HCT116 (cell line): ENCODE measurements around the gene TKFC. TPM values are rescaled to one million over a fixed set of nuclear protein-coding genes. Genes with fewer than 3 reads are reported as not detected.

Experiments
- ATAC-seq: fragments of 200-7000 bp; cut with Tn5 transposase; 2 replicates; pipeline ENCODE4 v1.9.1; 2020; ENCODE audit warnings: mild to moderate bottlenecking, moderate library complexity
- BruUV-seq: library from RNA; stranded (reverse); fragments of 400-500 nt; replicated peaks from 2 replicates; lab custom pipeline; 2021; lab: Mats Ljungman, UMichigan
- CTCF ChIA-PET: fragments of 300-600 bp; sonication (Branson Sonifier 250); formaldehyde crosslinking; loops from one replicate; lab custom pipeline; 2021; ENCODE audit warnings: antibody characterized with exemption; lab: Charles Lee
- POLR2A ChIA-PET: fragments of 300-600, 350-600 bp; sonication (Branson Sonifier 250); formaldehyde crosslinking; loops from one replicate; lab custom pipeline; 2021; ENCODE audit warnings: antibody characterized with exemption; lab: Charles Lee
- RAD21 ChIA-PET, 2 experiments: fragments of 300-600 bp; sonication (Branson Sonifier 250); formaldehyde crosslinking; loops; one replicate each; lab custom pipeline; 2023; ENCODE audit warnings: low total read pairs in 2 of 2; ENCODE audit not compliant: uncharacterized antibody in 2 of 2, unreplicated experiment in 2 of 2, low non-redundant PET in 1 of 2; lab: Charles Lee
- DNase-seq: peaks from one replicate; pipeline ENCODE4 v3.0.0-alpha.2; 2010; ENCODE audit warnings: low read depth, low spot score
- H2AFZ ChIP-seq: fragments of 200-600 bp; shearing (Covaris generic), sonication (generic); 2 replicates; pipeline ENCODE4 v1.6.1; 2017; ENCODE audit warnings: low read depth, mixed run types, mixed read lengths, antibody characterized with exemption, low read length; ENCODE audit not compliant: poor library complexity, severe bottlenecking
- H3K27ac ChIP-seq: 2 replicates; pipeline ENCODE4 v1.5.1; 2012; ENCODE audit warnings: low read depth, low read length
- H3K27me3 ChIP-seq: fragments of 200-600 bp; sonication (generic); 2 replicates; pipeline ENCODE4 v1.6.1; 2016; ENCODE audit warnings: mixed run types, low read length, mixed read lengths; ENCODE audit not compliant: insufficient read depth
- H3K36me3 ChIP-seq, 2 experiments: fragments of 200-500 bp in 1 of 2; fragments of 200-600 bp in 1 of 2; sonication (Bioruptor generic) in 1 of 2; sonication (generic) in 1 of 2; 2 replicates each; pipeline versions ENCODE4 v1.5.1 to v1.6.1; 2014 to 2016; ENCODE audit warnings: low read length in 2 of 2, inconsistent platforms in 1 of 2, mixed read lengths in 1 of 2, mixed run types in 1 of 2; ENCODE audit not compliant: insufficient read depth in 2 of 2, control insufficient read depth in 1 of 2
- H3K4me1 ChIP-seq, 2 experiments: fragments of 200-600 bp in 1 of 2; sonication (generic) in 1 of 2; 2 replicates each; pipeline versions ENCODE4 v1.5.1 to v1.6.1; 2012 to 2017; ENCODE audit warnings: low read length in 2 of 2, inconsistent platforms in 1 of 2, mild to moderate bottlenecking in 1 of 2, mixed read lengths in 1 of 2, mixed run types in 1 of 2, moderate library complexity in 1 of 2; ENCODE audit not compliant: insufficient read depth in 2 of 2, control insufficient read depth in 1 of 2
- H3K4me2 ChIP-seq: fragments of 200-600 bp; sonication (generic); 2 replicates; pipeline ENCODE4 v1.6.1; 2017; ENCODE audit warnings: mixed run types, low read length, mixed read lengths
- H3K4me3 ChIP-seq, 2 experiments: fragments of 200-600 bp in 1 of 2; sonication (generic) in 1 of 2; replicated peaks in 1 of 2; 2 replicates each; pipeline ENCODE4 v1.5.1; 2011 to 2016; ENCODE audit warnings: low read length in 2 of 2, control low read depth in 1 of 2, low read depth in 1 of 2, mild to moderate bottlenecking in 1 of 2, mixed read lengths in 1 of 2, mixed run types in 1 of 2
- H3K79me2 ChIP-seq: fragments of 200-600 bp; sonication (generic); 2 replicates; pipeline ENCODE4 v1.6.1; 2017; ENCODE audit warnings: mild to moderate bottlenecking, mixed run types, low read length, moderate library complexity, mixed read lengths; ENCODE audit not compliant: insufficient read depth
- H3K9ac ChIP-seq: fragments of 200-600 bp; sonication (generic); 2 replicates; pipeline ENCODE4 v1.6.1; 2016; ENCODE audit warnings: low read length, mixed read lengths
- H3K9me2 ChIP-seq: fragments of 200-600 bp; sonication (generic), shearing (Covaris generic); 2 replicates; pipeline ENCODE4 v1.6.1; 2017; ENCODE audit warnings: mixed run types, mild to moderate bottlenecking, moderate library complexity; ENCODE audit not compliant: insufficient read depth
- H3K9me3 ChIP-seq, 2 experiments: fragments of 200-500 bp in 1 of 2; fragments of 200-600 bp in 1 of 2; sonication (Bioruptor generic) in 1 of 2; sonication (generic) in 1 of 2; 2 replicates each; pipeline ENCODE4 v1.6.1; 2014 to 2017; ENCODE audit warnings: low read length in 2 of 2, mixed read lengths in 2 of 2, inconsistent platforms in 1 of 2, low read depth in 1 of 2, mild to moderate bottlenecking in 1 of 2, mixed run types in 1 of 2, moderate library complexity in 1 of 2; ENCODE audit not compliant: control insufficient read depth in 1 of 2, insufficient read depth in 1 of 2
- H4K20me1 ChIP-seq: fragments of 200-600 bp; sonication (generic), shearing (Covaris generic); 2 replicates; pipeline ENCODE4 v1.6.1; 2017; ENCODE audit warnings: mixed run types, mild to moderate bottlenecking, moderate library complexity; ENCODE audit not compliant: insufficient read depth
- ATF3 ChIP-seq: IDR thresholded peaks from 2 replicates; pipeline ENCODE4 v1.6.1; 2012
- CBX3 ChIP-seq: IDR thresholded peaks from 2 replicates; pipeline ENCODE4 v1.6.1; 2012; ENCODE audit warnings: low read depth
- CEBPB ChIP-seq: IDR thresholded peaks from 2 replicates; pipeline ENCODE4 v1.6.1; 2012; ENCODE audit warnings: low read depth
- CTCF ChIP-seq, 3 experiments: fragments of 200-600 bp in 1 of 3; sonication (generic) in 1 of 3; IDR thresholded peaks in 2 of 3; conservative IDR thresholded peaks in 1 of 3; 2 replicates each; pipeline ENCODE4 v1.5.1; 2012 to 2017; ENCODE audit warnings: low read depth in 2 of 3, low read length in 2 of 3, antibody characterized with exemption in 1 of 3, borderline replicate concordance in 1 of 3, control low read depth in 1 of 3, mild to moderate bottlenecking in 1 of 3, mixed read lengths in 1 of 3, mixed run types in 1 of 3, moderate library complexity in 1 of 3; ENCODE audit not compliant: insufficient read depth in 1 of 3
- EGR1 ChIP-seq: IDR thresholded peaks from 2 replicates; pipeline ENCODE4 v1.6.1; 2012; ENCODE audit warnings: low read depth
- ELF1 ChIP-seq: IDR thresholded peaks from 2 replicates; pipeline ENCODE4 v1.6.1; 2012; ENCODE audit warnings: low read depth, borderline replicate concordance
- EZH2phosphoT487 ChIP-seq: fragments of 200-600 bp; IDR thresholded peaks from 2 replicates; pipeline ENCODE4 v1.6.1; 2018; ENCODE audit warnings: antibody characterized with exemption, borderline replicate concordance
- FOSL1 ChIP-seq: IDR thresholded peaks from 2 replicates; pipeline ENCODE4 v1.6.1; 2012; ENCODE audit warnings: low read depth
- JUND ChIP-seq: IDR thresholded peaks from 2 replicates; pipeline ENCODE4 v1.6.1; 2012
- MAX ChIP-seq: IDR thresholded peaks from 2 replicates; pipeline ENCODE4 v1.6.1; 2012
- RAD21 ChIP-seq: IDR thresholded peaks from 2 replicates; pipeline ENCODE4 v1.6.1; 2012; ENCODE audit warnings: low read depth, mild to moderate bottlenecking
- REST ChIP-seq: IDR thresholded peaks from 2 replicates; pipeline ENCODE4 v1.6.1; 2012; ENCODE audit warnings: low read depth
- SIN3A ChIP-seq: IDR thresholded peaks from 2 replicates; pipeline ENCODE4 v1.6.1; 2012; ENCODE audit warnings: low read depth
- SP1 ChIP-seq: IDR thresholded peaks from 2 replicates; pipeline ENCODE4 v1.6.1; 2012; ENCODE audit warnings: low read depth
- SRF ChIP-seq: IDR thresholded peaks from 2 replicates; pipeline ENCODE4 v1.6.1; 2012; ENCODE audit warnings: low read depth
- TCF7L2 ChIP-seq: IDR thresholded peaks from 2 replicates; pipeline ENCODE4 v1.7.0; 2011; ENCODE audit warnings: borderline replicate concordance, inconsistent platforms; ENCODE audit not compliant: insufficient read depth, insufficient read length; ENCODE audit errors: extremely low read depth
- ZBTB33 ChIP-seq: IDR thresholded peaks from 2 replicates; pipeline ENCODE4 v1.6.1; 2011; ENCODE audit warnings: mild to moderate bottlenecking, low read length, moderate library complexity; ENCODE audit not compliant: insufficient replicate concordance; ENCODE audit errors: extremely low read depth
- ZFX ChIP-seq: fragments of 450-650 bp; IDR thresholded peaks from 2 replicates; pipeline ENCODE4 v1.6.1; 2017
- ZNF274 ChIP-seq: fragments of 200-500 bp; sonication (Bioruptor generic); IDR thresholded peaks from 2 replicates; pipeline ENCODE4 v1.6.1; 2014; ENCODE audit warnings: mild to moderate bottlenecking, low read depth, low read length, inconsistent platforms
- intact Hi-C: fragments of 100-400 bp; cut with micrococcal nuclease; formaldehyde crosslinking; loops from 2 replicates; pipeline ENCODE4 v1.10.0; 2022
- total RNA-seq: library from RNA; stranded (reverse); gene quantifications from one replicate; pipeline ENCODE4 v1.2.1, GENCODE V29; 2021; ENCODE audit not compliant: unreplicated experiment

TKFC gene
- total RNA-seq, 1 experiment from 2014 or later: 156 TPM

- no peaks in the 10 kb centered on the region for H3K9me3 ChIP-seq
- H4K20me1 ChIP-seq: peaks cover 4% of the 10 kb centered on the region; the same call in 1 of the 2 replicates
- no peak overlapping the region for H3K4me3 ChIP-seq
- CTCF ChIA-PET: no interaction called here
- ATAC-seq: no peak
- no peak for TF ChIP-seq JUND
- TF ChIP-seq ZBTB33: no peak
- TF ChIP-seq CEBPB: no peak
- no peak for TF ChIP-seq ATF3
- TF ChIP-seq SRF: no peak
- no peak for TF ChIP-seq ZNF274
- no peak for TF ChIP-seq ELF1
- no peak for TF ChIP-seq FOSL1
- no peak for TF ChIP-seq ZFX
- no peak for TF ChIP-seq RAD21
- TF ChIP-seq EGR1: no peak
- TF ChIP-seq SP1: no peak
- no peak for TF ChIP-seq SIN3A
- no peak for TF ChIP-seq TCF7L2
- TF ChIP-seq REST: no peak
- no peak for TF ChIP-seq MAX
- TF ChIP-seq EZH2phosphoT487: no peak
- no peak for TF ChIP-seq CBX3
- no peak for TF ChIP-seq CTCF (IDR thresholded peaks at IDR 0.05 in 2 of 3, conservative IDR thresholded peaks at IDR 0.05 in 1 of 3; ENCODE audit: borderline replicate concordance in 1 of 3, insufficient read depth in 1 of 3, low read depth in 2 of 3, low read length in 2 of 3)
- H3K4me2 ChIP-seq: no peak overlapping the region
- no peak for DNase-seq
- peaks cover 76 to 89% of the 10 kb centered on the region in 2 experiments; a peak in 3 of 4 replicates for H3K36me3 ChIP-seq
- no peaks in the 10 kb centered on the region for H3K27me3 ChIP-seq
- no peak overlapping the region for H3K9ac ChIP-seq
- H3K4me1 ChIP-seq: no peaks in the 10 kb centered on the region
- RAD21 ChIA-PET: no interaction called here
- POLR2A ChIA-PET: no interaction called here
- intact Hi-C loops: no loop called here
- no peak overlapping the region for H3K27ac ChIP-seq
- no peaks in the 10 kb centered on the region for H3K9me2 ChIP-seq
- BruUV-seq: no TSS peak
- peaks cover 9% of the 10 kb centered on the region for H3K79me2 ChIP-seq
- no peak overlapping the region for H2AFZ ChIP-seq
These were observed 22.3 kb upstream of the TKFC start for GRCh38 chr11:61310749-61311148.
